ENCODE measurements around the gene LATS2.

- TF ChIP-seq REST (IDR thresholded peaks at IDR 0.05; ENCODE audit: insufficient read depth in 1 of 2, low read depth in 2 of 2, low read length in 2 of 2) (no peak), TAF1 (IDR thresholded peaks at IDR 0.05; ENCODE audit: borderline replicate concordance, insufficient read depth, low read length) (no peak), POLR2AphosphoS5 (IDR thresholded peaks at IDR 0.05; ENCODE audit: low read depth, low read length) (no peak)
Observed at GRCh38 chr13:20952838-20953237, 108.5 kb downstream of the LATS2 start.
